Mesendoderm (in vitro differentiated cells): ENCODE results near the gene CFAP141.
"Not testable (repeated sequence)": the region's sequence is repeated elsewhere in the genome, so short reads cannot be mapped to it uniquely, and the experiment has no call there.

Experiments
- DNase-seq: peaks from one replicate; pipeline ENCODE4 v3.0.0; 2013
- H2AK5ac ChIP-seq: 2 replicates; pipeline ENCODE4 v1.6.1; 2013; ENCODE audit warnings: low read length, inconsistent platforms
- H2BK120ac ChIP-seq: 2 replicates; pipeline ENCODE4 v1.6.1; 2013; ENCODE audit warnings: low read depth, mild to moderate bottlenecking, low read length, moderate library complexity, mixed read lengths
- H2BK15ac ChIP-seq: replicated peaks from 2 replicates; pipeline ENCODE4 v1.6.1; 2013; ENCODE audit warnings: low read depth, mild to moderate bottlenecking, moderate library complexity
- H2BK5ac ChIP-seq: 2 replicates; pipeline ENCODE4 v1.6.1; 2013; ENCODE audit warnings: low read length, inconsistent platforms
- H3K18ac ChIP-seq: 2 replicates; pipeline ENCODE4 v1.6.1; 2013; ENCODE audit warnings: mild to moderate bottlenecking, low read length, mixed read lengths
- H3K23ac ChIP-seq: one replicate; pipeline ENCODE4 v1.6.1; 2013; ENCODE audit warnings: low read length
- H3K27ac ChIP-seq: 2 replicates; pipeline ENCODE4 v1.5.1; 2013; ENCODE audit warnings: low read depth, mild to moderate bottlenecking, inconsistent platforms, low read length, moderate library complexity
- H3K27me3 ChIP-seq: 2 replicates; pipeline ENCODE4 v1.6.1; 2013; ENCODE audit warnings: low read length, control low read depth, mild to moderate bottlenecking, inconsistent platforms; ENCODE audit not compliant: insufficient read depth, poor library complexity
- H3K36me3 ChIP-seq: 2 replicates; pipeline ENCODE4 v1.6.1; 2013; ENCODE audit warnings: low read length, inconsistent platforms; ENCODE audit not compliant: control insufficient read depth, insufficient read depth
- H3K4ac ChIP-seq: one replicate; pipeline ENCODE4 v1.6.1; 2013; ENCODE audit warnings: low read depth, mild to moderate bottlenecking, low read length, moderate library complexity
- H3K4me1 ChIP-seq: 2 replicates; pipeline ENCODE4 v1.6.1; 2013; ENCODE audit warnings: low read depth, low read length, inconsistent platforms; ENCODE audit not compliant: control insufficient read depth
- H3K4me2 ChIP-seq: 2 replicates; pipeline ENCODE4 v1.6.1; 2013; ENCODE audit warnings: low read length
- H3K4me3 ChIP-seq: 2 replicates; pipeline ENCODE4 v1.5.1; 2013; ENCODE audit warnings: mild to moderate bottlenecking, low read length
- H3K56ac ChIP-seq: one replicate; pipeline ENCODE4 v1.6.1; 2013; ENCODE audit warnings: low read length
- H3K79me1 ChIP-seq: 2 replicates; pipeline ENCODE4 v1.6.1; 2013; ENCODE audit warnings: low read length, inconsistent platforms
- H3K79me2 ChIP-seq: 2 replicates; pipeline ENCODE4 v1.6.1; 2013; ENCODE audit warnings: mild to moderate bottlenecking, low read length; ENCODE audit not compliant: control insufficient read depth, insufficient read depth
- H3K9ac ChIP-seq: 2 replicates; pipeline ENCODE4 v1.6.1; 2013; ENCODE audit warnings: low read length, inconsistent platforms
- H4K5ac ChIP-seq: one replicate; pipeline ENCODE4 v1.6.1; 2013; ENCODE audit warnings: low read length
- H4K8ac ChIP-seq: one replicate; pipeline ENCODE4 v1.6.1; 2013; ENCODE audit warnings: low read depth, mild to moderate bottlenecking, control low read depth, low read length, moderate library complexity
- WGBS: extraction: QIAGEN DNeasy Blood & Tissue Kit; methylation state at CpG from one replicate; pipeline ENCODE4 v1.1.7; 2013; ENCODE audit warnings: low lambda C conversion rate, missing lambda C conversion rate; ENCODE audit not compliant: insufficient coverage; ENCODE audit errors: extremely low coverage; 5-methylcytosine and 5-hydroxymethylcytosine counted together

CFAP141 gene

DNA sequence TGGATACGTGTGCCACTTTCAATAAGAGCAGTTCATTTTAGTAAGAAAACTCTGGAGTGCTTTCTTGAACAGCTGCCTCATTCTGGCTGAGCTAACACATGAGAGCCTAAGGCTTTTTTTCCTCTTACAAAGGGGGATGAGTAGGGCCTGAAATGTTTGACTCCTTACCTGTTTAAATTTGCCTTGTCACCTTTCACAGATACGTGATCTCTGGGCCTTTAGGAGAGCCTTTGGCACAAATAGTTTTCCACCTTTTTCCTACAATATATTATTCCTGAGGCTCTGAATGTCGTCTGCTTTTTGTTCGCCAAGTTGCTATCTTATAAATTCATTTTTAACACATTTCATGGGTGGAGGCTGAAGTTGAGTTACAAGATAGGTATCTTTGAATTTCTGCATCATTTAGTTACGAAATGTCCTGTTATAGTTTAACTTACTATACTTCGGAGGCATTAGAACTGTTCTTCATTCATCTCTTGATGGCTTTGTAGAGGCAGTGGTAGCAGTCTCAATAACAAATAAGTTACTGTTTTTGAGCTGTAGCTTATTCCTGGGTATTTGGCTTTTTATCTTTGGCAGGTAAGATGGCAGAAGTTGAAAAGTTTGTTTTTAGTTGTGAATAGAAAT lies 31.9 kb upstream of the CFAP141 start:
- H3K27ac ChIP-seq = no peak overlapping the region
- H3K4me3 ChIP-seq = no peak overlapping the region
- no peak overlapping the region for H3K4ac ChIP-seq
- no peak overlapping the region for H4K8ac ChIP-seq
- H3K79me1 ChIP-seq = peaks cover 18% of the 10 kb centered on the region
- no peak overlapping the region for H3K9ac ChIP-seq
- H4K5ac ChIP-seq = no peak overlapping the region
- H2BK15ac ChIP-seq = no peak overlapping the region
- H2AK5ac ChIP-seq = no peak overlapping the region
- no CpG with 5 or more reads among the region's 6 CpGs for WGBS
- no peaks in the 10 kb centered on the region for H3K4me1 ChIP-seq
- peaks cover 14% of the 10 kb centered on the region for H3K79me2 ChIP-seq
- H3K56ac ChIP-seq = no peak overlapping the region
- no peak overlapping the region for H2BK120ac ChIP-seq
- H3K36me3 ChIP-seq = peaks cover 17% of the 10 kb centered on the region
- no peak for DNase-seq
- no peak overlapping the region for H3K23ac ChIP-seq
- no peaks in the 10 kb centered on the region for H3K27me3 ChIP-seq
- no peak overlapping the region for H2BK5ac ChIP-seq
- no peak overlapping the region for H3K18ac ChIP-seq
- no peak overlapping the region for H3K4me2 ChIP-seq

GRCh38 chr1:154237435-154237834 lies 31.3 kb upstream of the CFAP141 start:
- H3K56ac ChIP-seq = no peak overlapping the region
- no CpG with 5 or more reads among the region's 2 CpGs for WGBS
- no peak overlapping the region for H3K27ac ChIP-seq
- H2BK15ac ChIP-seq = no peak overlapping the region
- H3K23ac ChIP-seq = no peak overlapping the region
- no peak overlapping the region for H3K4ac ChIP-seq
- H4K8ac ChIP-seq = no peak overlapping the region
- no peak overlapping the region for H2BK5ac ChIP-seq
- no peak overlapping the region for H2AK5ac ChIP-seq
- H3K27me3 ChIP-seq = no peaks in the 10 kb centered on the region
- H3K79me2 ChIP-seq = peaks cover 14% of the 10 kb centered on the region
- no peak overlapping the region for H3K9ac ChIP-seq
- no peaks in the 10 kb centered on the region for H3K4me1 ChIP-seq
- H3K36me3 ChIP-seq = peaks cover 17% of the 10 kb centered on the region
- no peak overlapping the region for H4K5ac ChIP-seq
- peaks cover 18% of the 10 kb centered on the region for H3K79me1 ChIP-seq
- no peak overlapping the region for H3K18ac ChIP-seq
- no peak overlapping the region for H3K4me2 ChIP-seq
- no peak overlapping the region for H2BK120ac ChIP-seq
- no peak overlapping the region for H3K4me3 ChIP-seq
- no peak for DNase-seq

DNA sequence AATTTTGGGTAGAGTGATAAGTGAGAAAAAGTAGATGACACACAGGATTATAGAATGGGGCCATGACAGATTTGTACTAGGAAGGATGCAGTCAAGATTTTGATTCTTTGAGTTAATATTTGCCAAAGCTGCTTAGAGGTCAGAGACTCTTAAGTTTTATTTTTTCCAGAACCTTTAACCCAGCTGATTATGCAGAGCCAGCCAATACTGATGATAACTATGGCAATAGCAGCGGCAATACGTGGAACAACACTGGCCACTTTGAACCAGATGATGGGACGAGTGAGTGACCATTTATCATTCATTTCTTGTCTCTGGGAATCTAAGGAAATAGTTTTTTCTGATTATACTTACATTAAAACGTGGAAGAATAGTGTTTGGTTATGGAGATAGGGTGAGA lies 30.7 kb upstream of the CFAP141 start:
- no peak for DNase-seq
- no peak overlapping the region for H3K27ac ChIP-seq
- H3K36me3 ChIP-seq = peaks cover 16% of the 10 kb centered on the region

GRCh38 chr1:154233127-154233526 lies 27.0 kb upstream of the CFAP141 start:
- WGBS = no CpG with 5 or more reads among the region's 12 CpGs
- H3K4me2 ChIP-seq, H4K5ac ChIP-seq, H2BK120ac ChIP-seq, H3K4me1 ChIP-seq, H3K9ac ChIP-seq, H3K23ac ChIP-seq, H3K27me3 ChIP-seq, H2AK5ac ChIP-seq, H3K56ac ChIP-seq, H4K8ac ChIP-seq, H2BK15ac ChIP-seq, H3K18ac ChIP-seq, H2BK5ac ChIP-seq, H3K4ac ChIP-seq, DNase-seq, H3K4me3 ChIP-seq, H3K27ac ChIP-seq: not testable (repeated sequence)
- Histone ChIP-seq H3K36me3 (peaks cover 16% of the 10 kb centered on the region), H3K79me1 (peaks cover 14% of the 10 kb centered on the region), H3K79me2 (peaks cover 20% of the 10 kb centered on the region)

More for the DNA sequence above, 30.7 kb upstream of the CFAP141 start:
- H3K27me3 ChIP-seq = no peaks in the 10 kb centered on the region
- 100% methylated on average over 1 of the region's 4 CpGs for WGBS
- H2AK5ac ChIP-seq = no peak overlapping the region
- no peak overlapping the region for H2BK120ac ChIP-seq
- no peak overlapping the region for H3K23ac ChIP-seq
- H2BK15ac ChIP-seq = no peak overlapping the region
- no peaks in the 10 kb centered on the region for H3K4me1 ChIP-seq
- peaks cover 14% of the 10 kb centered on the region for H3K79me2 ChIP-seq
- no peak overlapping the region for H3K4ac ChIP-seq
- H4K8ac ChIP-seq = no peak overlapping the region
- no peak overlapping the region for H4K5ac ChIP-seq
- no peak overlapping the region for H3K56ac ChIP-seq
- no peak overlapping the region for H2BK5ac ChIP-seq
- no peak overlapping the region for H3K4me2 ChIP-seq
- H3K79me1 ChIP-seq = peaks cover 17% of the 10 kb centered on the region
- H3K18ac ChIP-seq = no peak overlapping the region
- H3K9ac ChIP-seq = no peak overlapping the region
- no peak overlapping the region for H3K4me3 ChIP-seq

DNA sequence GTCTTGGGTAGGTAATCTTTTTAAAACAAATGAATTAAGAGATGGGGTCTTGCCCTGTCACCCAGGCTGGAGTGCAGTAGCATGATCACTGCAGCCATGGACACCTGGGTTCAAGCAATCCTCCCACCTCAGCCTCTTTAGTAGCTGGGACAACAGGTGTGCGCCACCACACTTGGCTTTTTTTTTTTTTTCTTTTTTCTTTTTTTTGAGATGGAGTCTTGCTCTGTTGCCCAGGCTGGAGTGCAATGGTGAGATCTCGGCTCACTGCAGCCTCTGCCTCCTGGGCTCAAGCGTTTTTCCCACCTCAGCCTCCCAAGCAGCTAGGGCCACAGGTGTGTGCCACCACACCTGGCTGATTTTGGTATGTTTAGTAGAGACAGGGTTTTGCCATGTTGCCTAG lies 25.0 kb upstream of the CFAP141 start:
- WGBS = no CpG with 5 or more reads among the region's 3 CpGs
- H3K4me2 ChIP-seq, H4K8ac ChIP-seq, H2AK5ac ChIP-seq, H3K23ac ChIP-seq, H3K18ac ChIP-seq, H3K27me3 ChIP-seq, H3K56ac ChIP-seq, H2BK15ac ChIP-seq, H2BK5ac ChIP-seq, H3K9ac ChIP-seq, H3K4ac ChIP-seq, DNase-seq, H3K4me1 ChIP-seq, H3K27ac ChIP-seq, H3K4me3 ChIP-seq, H2BK120ac ChIP-seq, H4K5ac ChIP-seq: not testable (repeated sequence)
- peaks cover 25% of the 10 kb centered on the region for H3K79me2 ChIP-seq
- peaks cover 13% of the 10 kb centered on the region for H3K79me1 ChIP-seq
- peaks cover 14% of the 10 kb centered on the region for H3K36me3 ChIP-seq

DNA sequence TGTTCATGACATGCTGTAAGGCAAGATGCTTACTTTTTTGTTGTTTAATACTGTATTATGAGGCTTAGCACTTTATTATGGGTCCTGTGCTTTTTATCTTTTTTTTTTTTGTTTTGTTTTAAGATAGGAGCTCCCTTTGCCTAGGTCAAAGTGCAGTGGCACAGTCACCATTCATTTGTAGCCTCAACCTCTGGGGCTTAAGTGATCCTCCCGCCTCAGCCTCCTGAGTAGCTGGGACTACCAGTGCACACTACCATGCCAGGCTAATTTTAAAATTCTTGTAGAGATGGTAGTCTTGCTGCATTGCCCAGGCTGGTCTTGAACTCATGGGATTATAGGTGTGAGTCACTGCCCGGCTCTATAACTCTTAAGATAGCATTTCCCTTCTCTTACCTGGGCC lies 19.2 kb upstream of the CFAP141 start:
- Histone ChIP-seq H2AK5ac (no peak overlapping the region), H3K23ac (no peak overlapping the region), H3K36me3 (peaks cover 11% of the 10 kb centered on the region), H3K27me3 (no peaks in the 10 kb centered on the region), H3K56ac (no peak overlapping the region), H4K5ac (no peak overlapping the region), H3K79me1 (peaks cover 9% of the 10 kb centered on the region), H3K4me1 (peaks cover 1% of the 10 kb centered on the region), H2BK15ac (no peak overlapping the region), H3K4ac (no peak overlapping the region), H2BK5ac (no peak overlapping the region), H4K8ac (no peak overlapping the region), H2BK120ac (no peak overlapping the region), H3K9ac (no peak overlapping the region), H3K27ac (no peak overlapping the region), H3K79me2 (peaks cover 63% of the 10 kb centered on the region), H3K18ac (no peak overlapping the region), H3K4me3 (no peak overlapping the region), H3K4me2 (no peak overlapping the region)
- whole genome bisulfite sequencing = no CpG with 5 or more reads among the region's 2 CpGs
- no peak for DNase-seq
